ENCODE data around the gene LIME1.
"Not testable (repeated sequence)": the region's sequence is repeated elsewhere in the genome, so short reads cannot be mapped to it uniquely, and the experiment has no call there.

Gene LIME1

DNA sequence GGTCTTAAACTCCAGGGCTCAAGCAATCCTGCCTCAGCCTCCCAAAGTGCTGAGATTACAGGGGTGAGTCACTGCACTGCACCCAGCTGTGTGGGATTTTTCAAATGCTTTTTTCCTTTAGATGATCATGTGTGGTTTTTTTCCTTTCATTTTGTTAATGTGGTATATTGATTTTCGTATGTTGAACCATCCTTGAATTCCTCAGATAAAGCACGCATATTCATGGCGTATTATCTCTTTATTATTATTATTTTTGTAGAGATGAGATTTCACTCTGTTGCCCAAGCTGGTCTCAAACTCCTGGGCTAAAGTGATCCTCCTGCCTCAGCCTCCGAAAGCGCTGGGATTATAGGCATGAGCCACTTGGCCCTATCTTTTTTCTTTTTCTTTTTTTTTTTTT, 21.6 kb upstream of the LIME1 start:
- TF ChIP-seq CTCF (IDR thresholded peaks at IDR 0.05; ENCODE audit: control insufficient read depth, extremely low read depth, insufficient read depth) = no peak
- no peak for DNase-seq (ENCODE audit: low read depth)

DNA sequence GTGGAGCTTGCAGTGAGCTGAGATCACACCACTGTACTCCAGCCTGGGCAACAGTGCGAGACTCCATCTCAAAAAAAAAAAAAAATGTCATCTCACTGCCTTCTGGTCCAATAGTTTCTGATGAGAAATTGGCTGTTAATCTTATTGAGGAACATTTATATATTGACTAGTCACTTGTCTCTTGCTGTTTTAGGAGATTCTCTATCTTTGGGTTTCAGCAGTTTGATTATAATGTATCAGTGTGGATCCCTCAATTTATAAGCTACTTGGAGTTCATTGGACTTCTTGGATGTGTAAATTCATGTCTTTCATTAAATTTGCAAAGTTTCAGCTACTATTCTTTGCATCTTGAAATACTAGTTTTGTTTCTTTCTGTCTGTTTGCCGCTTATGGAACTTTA, 17.5 kb upstream of the LIME1 start:
- no peak overlapping the region for H3K4me3 ChIP-seq (ENCODE audit: low read depth, low read length)
- no peak for DNase-seq (ENCODE audit: low read depth)
- no peak for TF ChIP-seq CTCF (IDR thresholded peaks at IDR 0.05; ENCODE audit: control insufficient read depth, extremely low read depth, insufficient read depth)

More for the DNA sequence above, 21.6 kb upstream of the LIME1 start:
- no peak overlapping the region for H3K4me3 ChIP-seq (ENCODE audit: low read depth, low read length)

DNA sequence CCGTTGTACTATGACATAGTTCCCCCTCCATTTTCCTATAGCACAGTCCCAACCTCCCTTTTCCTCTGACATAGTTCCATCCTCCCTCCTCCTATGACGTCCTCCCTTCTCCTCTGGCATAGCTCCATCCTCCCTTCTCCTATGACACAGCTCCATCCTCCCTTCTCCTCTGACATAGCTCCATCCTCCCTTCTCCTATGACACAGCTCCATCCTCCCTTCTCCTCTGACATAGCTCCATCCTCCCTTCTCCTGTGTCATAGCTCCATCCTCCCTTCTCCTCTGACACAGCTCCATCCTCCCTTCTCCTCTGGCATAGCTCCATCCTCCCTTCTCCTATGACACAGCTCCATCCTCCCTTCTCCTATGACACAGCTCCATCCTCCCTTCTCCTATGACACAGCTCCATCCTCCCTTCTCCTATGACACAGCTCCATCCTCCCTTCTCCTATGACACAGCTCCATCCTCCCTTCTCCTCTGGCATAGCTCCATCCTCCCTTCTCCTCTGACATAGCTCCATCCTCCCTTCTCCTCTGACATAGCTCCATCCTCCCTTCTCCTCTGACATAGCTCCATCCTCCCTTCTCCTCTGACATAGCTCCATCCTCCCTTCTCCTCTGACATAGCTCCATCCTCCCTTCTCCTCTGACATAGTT, 13.4 kb upstream of the LIME1 start:
- not testable (repeated sequence) for H3K4me3 ChIP-seq (ENCODE audit: low read depth, low read length); DNase-seq (ENCODE audit: low read depth)

DNA sequence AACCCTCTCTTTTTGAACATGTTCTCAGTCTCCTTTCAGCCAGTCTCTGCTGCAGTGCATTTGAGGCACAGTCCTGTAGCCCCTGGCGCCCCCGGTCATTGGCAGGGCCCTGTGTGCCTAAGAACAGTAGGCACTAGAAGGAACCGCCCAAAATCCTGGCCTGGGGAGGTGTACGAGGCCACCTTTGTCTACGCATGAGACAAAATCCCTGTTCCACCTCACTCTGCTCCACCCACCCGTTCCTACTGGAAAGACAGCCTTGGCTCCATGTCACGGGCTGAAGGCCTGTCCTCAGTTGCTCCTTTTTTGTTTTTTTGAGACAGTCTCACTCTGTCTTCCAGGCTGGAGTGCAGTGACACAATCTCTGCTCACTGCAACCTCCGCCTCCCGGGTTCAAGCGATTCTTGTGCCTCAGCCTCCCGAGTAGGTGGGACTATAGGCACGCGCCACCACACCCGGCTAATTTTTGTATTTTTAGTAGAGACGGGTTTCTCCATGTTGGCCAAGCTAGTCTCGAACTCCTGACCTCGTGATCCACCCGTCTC, 6.2 kb upstream of the LIME1 start:
- DNase-seq (ENCODE audit: low read depth); H3K4me3 ChIP-seq (ENCODE audit: low read depth, low read length): not testable (repeated sequence)

DNA sequence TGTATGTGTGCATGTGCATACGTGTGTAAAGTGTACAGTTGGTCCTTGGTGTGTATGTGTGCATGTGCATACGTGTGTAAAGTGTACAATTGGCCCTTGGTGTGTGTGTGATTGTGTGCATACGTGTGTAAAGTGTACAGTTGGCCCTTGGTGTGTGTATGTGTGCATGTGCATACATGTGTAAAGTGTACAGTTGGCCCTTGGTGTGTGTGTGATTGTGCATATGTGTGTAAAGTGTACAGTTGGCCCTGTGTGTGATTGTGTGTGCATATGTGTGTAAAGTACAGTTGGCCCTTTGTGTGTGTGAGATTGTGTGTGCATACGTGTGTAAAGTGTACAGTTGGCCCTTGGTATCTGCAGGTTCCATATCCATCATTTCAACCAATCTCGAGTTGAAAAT, 5.1 kb upstream of the LIME1 start:
- no peak for TF ChIP-seq CTCF (IDR thresholded peaks at IDR 0.05; ENCODE audit: control insufficient read depth, extremely low read depth, insufficient read depth)
- DNase-seq (ENCODE audit: low read depth) = no peak
- no peak overlapping the region for H3K4me3 ChIP-seq (ENCODE audit: low read depth, low read length)

- DNase-seq (ENCODE audit: low read depth) = no peak
- TF ChIP-seq CTCF (IDR thresholded peaks at IDR 0.05; ENCODE audit: control insufficient read depth, extremely low read depth, insufficient read depth) = no peak
- no peak overlapping the region for H3K4me3 ChIP-seq (ENCODE audit: low read depth, low read length)
Measured at GRCh38 chr20:63732118-63733095, 4.1 kb upstream of the LIME1 start.

DNA sequence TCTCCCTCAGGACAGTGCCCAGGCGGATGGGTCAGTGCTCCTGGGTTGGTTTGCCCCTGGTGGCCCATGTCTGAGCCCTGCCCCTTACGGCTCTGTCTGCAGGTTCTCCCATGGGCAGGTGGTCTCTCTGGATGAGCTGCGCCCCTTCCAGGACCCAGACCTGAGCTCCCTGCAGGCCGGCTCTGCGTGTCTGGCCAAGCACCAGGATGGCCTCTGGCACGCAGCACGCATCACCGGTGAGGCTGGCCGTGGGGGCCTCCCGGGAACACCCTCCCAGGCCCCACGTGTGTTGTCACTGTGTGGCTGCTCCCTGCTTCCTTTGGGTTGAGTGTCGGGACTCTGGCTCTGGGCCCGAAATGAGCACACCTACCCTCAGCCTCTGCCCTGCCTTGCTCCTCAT, 3.3 kb upstream of the LIME1 start:
- DNase-seq (ENCODE audit: low read depth) = no peak
- no peak for TF ChIP-seq CTCF (IDR thresholded peaks at IDR 0.05; ENCODE audit: control insufficient read depth, extremely low read depth, insufficient read depth)
- no peak overlapping the region for H3K4me3 ChIP-seq (ENCODE audit: low read depth, low read length)

Measured in LNCaP clone FGC (cell line).